Adipocyte (in vitro differentiated cells): ENCODE results near the gene GJB4.
"Not testable (repeated sequence)": the region's sequence is repeated elsewhere in the genome, so short reads cannot be mapped to it uniquely, and the experiment has no call there.

Source experiments
- DNase-seq: peaks from one replicate; pipeline ENCODE4 v3.0.0-alpha.2; 2015; ENCODE audit warnings: low read depth
- H3K27me3 ChIP-seq: replicated peaks from 2 replicates; pipeline ENCODE4 v1.7.0; 2013; ENCODE audit warnings: mild to moderate bottlenecking, low read length, moderate library complexity; ENCODE audit not compliant: control insufficient read depth, insufficient read depth
- H3K36me3 ChIP-seq: 2 replicates; pipeline ENCODE4 v1.7.0; 2013; ENCODE audit warnings: low read length, mild to moderate bottlenecking, moderate library complexity; ENCODE audit not compliant: control insufficient read depth, insufficient read depth, severe bottlenecking
- H3K4me1 ChIP-seq: 2 replicates; pipeline ENCODE4 v1.7.0; 2013; ENCODE audit warnings: mild to moderate bottlenecking, low read length, moderate library complexity; ENCODE audit not compliant: control insufficient read depth, insufficient read depth
- H3K4me3 ChIP-seq: 2 replicates; pipeline ENCODE4 v1.7.0; 2013; ENCODE audit warnings: mild to moderate bottlenecking, low read length, moderate library complexity
- H3K9ac ChIP-seq: 2 replicates; pipeline ENCODE4 v1.7.0; 2013; ENCODE audit warnings: mild to moderate bottlenecking, low read length, moderate library complexity
- H3K9me3 ChIP-seq: 2 replicates; pipeline ENCODE4 v1.7.0; 2013; ENCODE audit warnings: mild to moderate bottlenecking, low read length, moderate library complexity; ENCODE audit not compliant: control insufficient read depth

The GJB4 gene

GRCh38 chr1:34732831-34733230, 26.7 kb upstream of the GJB4 start:
- DNase-seq, H3K4me3 ChIP-seq, H3K9ac ChIP-seq, H3K36me3 ChIP-seq, H3K4me1 ChIP-seq, H3K9me3 ChIP-seq: not testable (repeated sequence)
- peaks cover 45% of the 10 kb centered on the region for H3K27me3 ChIP-seq

GRCh38 chr1:34736692-34737091, 22.8 kb upstream of the GJB4 start:
- no peak for DNase-seq
- Histone ChIP-seq H3K4me3 (no peak overlapping the region), H3K4me1 (no peaks in the 10 kb centered on the region), H3K9ac (no peak overlapping the region), H3K9me3 (no peaks in the 10 kb centered on the region), H3K27me3 (peaks cover 52% of the 10 kb centered on the region), H3K36me3 (no peaks in the 10 kb centered on the region)

- H3K27me3 ChIP-seq = peaks cover 54% of the 10 kb centered on the region
- H3K4me1 ChIP-seq, H3K36me3 ChIP-seq, DNase-seq, H3K9ac ChIP-seq, H3K9me3 ChIP-seq, H3K4me3 ChIP-seq: not testable (repeated sequence)
These were observed 22.3 kb upstream of the GJB4 start for GRCh38 chr1:34737236-34737635.

GRCh38 chr1:34739613-34740012, 19.9 kb upstream of the GJB4 start:
- H3K27me3 ChIP-seq = peaks cover 50% of the 10 kb centered on the region
- no peak for DNase-seq
- no peaks in the 10 kb centered on the region for H3K4me1 ChIP-seq
- no peak overlapping the region for H3K9ac ChIP-seq
- H3K4me3 ChIP-seq = no peak overlapping the region
- no peaks in the 10 kb centered on the region for H3K9me3 ChIP-seq
- H3K36me3 ChIP-seq = no peaks in the 10 kb centered on the region

GRCh38 chr1:34740161-34740868, 19.2 kb upstream of the GJB4 start:
- DNase-seq = no peak
- Histone ChIP-seq H3K36me3 (no peaks in the 10 kb centered on the region), H3K4me3 (no peak overlapping the region), H3K9me3 (no peaks in the 10 kb centered on the region), H3K9ac (no peak overlapping the region), H3K4me1 (no peaks in the 10 kb centered on the region), H3K27me3 (peaks cover 50% of the 10 kb centered on the region)

GRCh38 chr1:34742667-34743270, 16.8 kb upstream of the GJB4 start:
- H3K4me3 ChIP-seq = no peak overlapping the region
- peak; percentile 83 for DNase-seq
- H3K9me3 ChIP-seq = no peaks in the 10 kb centered on the region
- H3K36me3 ChIP-seq = no peaks in the 10 kb centered on the region
- H3K27me3 ChIP-seq = peaks cover 45% of the 10 kb centered on the region
- no peaks in the 10 kb centered on the region for H3K4me1 ChIP-seq
- no peak overlapping the region for H3K9ac ChIP-seq

- no peak for DNase-seq
- no peaks in the 10 kb centered on the region for H3K9me3 ChIP-seq
- H3K9ac ChIP-seq = no peak overlapping the region
- no peak overlapping the region for H3K4me3 ChIP-seq
- no peaks in the 10 kb centered on the region for H3K4me1 ChIP-seq
- no peaks in the 10 kb centered on the region for H3K36me3 ChIP-seq
- peaks cover 51% of the 10 kb centered on the region for H3K27me3 ChIP-seq
These were observed 15.8 kb upstream of the GJB4 start for GRCh38 chr1:34743775-34744174.

- peaks cover 43% of the 10 kb centered on the region for H3K27me3 ChIP-seq
- no peak overlapping the region for H3K9ac ChIP-seq
- DNase-seq = no peak
- no peaks in the 10 kb centered on the region for H3K4me1 ChIP-seq
- H3K4me3 ChIP-seq = no peak overlapping the region
- no peaks in the 10 kb centered on the region for H3K9me3 ChIP-seq
- H3K36me3 ChIP-seq = no peaks in the 10 kb centered on the region
These were observed 14.7 kb upstream of the GJB4 start for GRCh38 chr1:34744851-34745250.

- Histone ChIP-seq H3K36me3 (no peaks in the 10 kb centered on the region), H3K4me3 (no peak overlapping the region), H3K9ac (no peak overlapping the region), H3K4me1 (no peaks in the 10 kb centered on the region), H3K9me3 (no peaks in the 10 kb centered on the region), H3K27me3 (peaks cover 42% of the 10 kb centered on the region)
- no peak for DNase-seq
These were observed 13.9 kb upstream of the GJB4 start for GRCh38 chr1:34745666-34746065.

- Histone ChIP-seq H3K9me3 (no peaks in the 10 kb centered on the region), H3K4me3 (no peak overlapping the region), H3K9ac (no peak overlapping the region), H3K36me3 (no peaks in the 10 kb centered on the region), H3K4me1 (no peaks in the 10 kb centered on the region), H3K27me3 (peaks cover 42% of the 10 kb centered on the region)
- no peak for DNase-seq
These were observed 13.4 kb upstream of the GJB4 start for GRCh38 chr1:34746101-34746500.

- Histone ChIP-seq H3K27me3 (peaks cover 42% of the 10 kb centered on the region), H3K9me3 (no peaks in the 10 kb centered on the region), H3K4me3 (no peak overlapping the region), H3K36me3 (no peaks in the 10 kb centered on the region), H3K4me1 (no peaks in the 10 kb centered on the region), H3K9ac (no peak overlapping the region)
- no peak for DNase-seq
These were observed 12.5 kb upstream of the GJB4 start for GRCh38 chr1:34746785-34747637.
